Gastrocnemius medialis (tissue), 4 donors: ENCODE data around the gene AHNAK2.
"Not testable (repeated sequence)": the region's sequence is repeated elsewhere in the genome, so short reads cannot be mapped to it uniquely, and the experiment has no call there.

Experiments used
- POLR2A ChIP-seq, 2 donors: fragments of 450-650 bp; IDR thresholded peaks; one replicate each; pipeline ENCODE4 v1.6.1; 2017; ENCODE audit warnings: antibody characterized with exemption in 2 of 2, mild to moderate bottlenecking in 2 of 2, moderate library complexity in 2 of 2
- TF ChIP-seq, protein P1 (sequence below), 5 experiments: fragments of 450-650 bp in 3 of 5; fragments of 200-600 bp in 2 of 5; sonication (generic) in 2 of 5; IDR thresholded peaks in 4 of 5; conservative IDR thresholded peaks in 1 of 5; 1 replicate in 4 of 5; 2 replicates in 1 of 5; pipeline ENCODE4 v1.5.1; 2016 to 2019; ENCODE audit warnings: antibody characterized with exemption in 5 of 5, mild to moderate bottlenecking in 3 of 5, moderate library complexity in 3 of 5

DNA sequence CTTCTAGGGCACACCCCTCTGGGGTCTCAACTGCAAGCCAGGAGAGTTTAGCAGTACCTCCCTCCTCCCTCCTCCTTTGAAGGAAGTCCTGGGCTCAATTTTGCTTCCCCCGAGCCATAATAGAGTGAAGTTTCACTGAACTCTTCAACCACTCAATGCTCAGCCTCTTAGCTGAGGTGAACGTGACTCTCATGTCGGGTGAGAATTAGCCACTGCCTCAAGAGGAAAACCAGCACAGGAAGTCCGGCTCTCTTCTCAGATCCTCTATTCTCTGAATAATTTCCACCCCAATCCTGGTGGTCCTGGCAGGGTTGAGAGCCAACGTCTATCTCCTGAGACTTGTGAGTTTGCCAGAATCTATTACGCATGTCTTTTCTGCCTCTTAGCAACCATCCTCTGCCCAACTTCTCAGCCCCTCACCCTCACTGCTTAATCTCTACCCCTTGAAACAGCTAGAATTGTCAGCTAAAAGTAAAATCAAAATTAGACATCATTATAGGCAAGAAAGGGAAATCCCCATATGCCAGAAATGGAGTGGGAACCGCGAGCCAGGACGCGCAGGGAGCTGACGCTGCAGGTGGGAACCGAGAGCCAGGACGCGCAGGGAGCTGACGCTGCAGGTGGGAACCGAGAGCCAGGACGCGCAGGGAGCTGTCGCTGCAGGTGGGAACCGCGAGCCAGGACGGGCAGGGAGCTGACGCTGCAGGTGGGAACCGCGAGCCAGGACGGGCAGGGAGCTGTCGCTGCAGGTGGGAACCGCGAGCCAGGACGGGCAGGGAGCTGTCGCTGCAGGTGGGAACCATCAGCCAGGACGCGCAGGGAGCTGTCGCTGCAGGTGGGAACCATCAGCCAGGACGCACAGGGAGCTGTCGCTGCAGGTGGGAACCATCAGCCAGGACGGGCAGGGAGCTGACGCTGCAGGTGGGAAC lies 73.3 kb downstream of the AHNAK2 start:
- TF ChIP-seq, protein P1, sequence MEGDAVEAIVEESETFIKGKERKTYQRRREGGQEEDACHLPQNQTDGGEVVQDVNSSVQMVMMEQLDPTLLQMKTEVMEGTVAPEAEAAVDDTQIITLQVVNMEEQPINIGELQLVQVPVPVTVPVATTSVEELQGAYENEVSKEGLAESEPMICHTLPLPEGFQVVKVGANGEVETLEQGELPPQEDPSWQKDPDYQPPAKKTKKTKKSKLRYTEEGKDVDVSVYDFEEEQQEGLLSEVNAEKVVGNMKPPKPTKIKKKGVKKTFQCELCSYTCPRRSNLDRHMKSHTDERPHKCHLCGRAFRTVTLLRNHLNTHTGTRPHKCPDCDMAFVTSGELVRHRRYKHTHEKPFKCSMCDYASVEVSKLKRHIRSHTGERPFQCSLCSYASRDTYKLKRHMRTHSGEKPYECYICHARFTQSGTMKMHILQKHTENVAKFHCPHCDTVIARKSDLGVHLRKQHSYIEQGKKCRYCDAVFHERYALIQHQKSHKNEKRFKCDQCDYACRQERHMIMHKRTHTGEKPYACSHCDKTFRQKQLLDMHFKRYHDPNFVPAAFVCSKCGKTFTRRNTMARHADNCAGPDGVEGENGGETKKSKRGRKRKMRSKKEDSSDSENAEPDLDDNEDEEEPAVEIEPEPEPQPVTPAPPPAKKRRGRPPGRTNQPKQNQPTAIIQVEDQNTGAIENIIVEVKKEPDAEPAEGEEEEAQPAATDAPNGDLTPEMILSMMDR (IDR thresholded peaks at IDR 0.05 in 4 of 5, conservative IDR thresholded peaks at IDR 0.05 in 1 of 5), result not testable (repeated sequence)
- TF ChIP-seq POLR2A (IDR thresholded peaks at IDR 0.05), result not testable (repeated sequence)
